Testis (tissue), 2 donors: ENCODE measurements around the gene DHX34.
"Not testable (repeated sequence)": the region's sequence is repeated elsewhere in the genome, so short reads cannot be mapped to it uniquely, and the experiment has no call there.

Experiments used
- POLR2A ChIP-seq: fragments of 450-650 bp; IDR thresholded peaks from one replicate; pipeline ENCODE4 v1.6.1; 2017; ENCODE audit warnings: antibody characterized with exemption, mild to moderate bottlenecking, moderate library complexity
- TF ChIP-seq, protein P1 (sequence below), 3 experiments: fragments of 450-650 bp in 2 of 3; fragments of 200-600 bp in 1 of 3; sonication (generic) in 1 of 3; IDR thresholded peaks; one replicate each; pipeline ENCODE4 v1.5.1; 2016 to 2019; ENCODE audit warnings: antibody characterized with exemption in 3 of 3, mild to moderate bottlenecking in 2 of 3, moderate library complexity in 1 of 3

DNA sequence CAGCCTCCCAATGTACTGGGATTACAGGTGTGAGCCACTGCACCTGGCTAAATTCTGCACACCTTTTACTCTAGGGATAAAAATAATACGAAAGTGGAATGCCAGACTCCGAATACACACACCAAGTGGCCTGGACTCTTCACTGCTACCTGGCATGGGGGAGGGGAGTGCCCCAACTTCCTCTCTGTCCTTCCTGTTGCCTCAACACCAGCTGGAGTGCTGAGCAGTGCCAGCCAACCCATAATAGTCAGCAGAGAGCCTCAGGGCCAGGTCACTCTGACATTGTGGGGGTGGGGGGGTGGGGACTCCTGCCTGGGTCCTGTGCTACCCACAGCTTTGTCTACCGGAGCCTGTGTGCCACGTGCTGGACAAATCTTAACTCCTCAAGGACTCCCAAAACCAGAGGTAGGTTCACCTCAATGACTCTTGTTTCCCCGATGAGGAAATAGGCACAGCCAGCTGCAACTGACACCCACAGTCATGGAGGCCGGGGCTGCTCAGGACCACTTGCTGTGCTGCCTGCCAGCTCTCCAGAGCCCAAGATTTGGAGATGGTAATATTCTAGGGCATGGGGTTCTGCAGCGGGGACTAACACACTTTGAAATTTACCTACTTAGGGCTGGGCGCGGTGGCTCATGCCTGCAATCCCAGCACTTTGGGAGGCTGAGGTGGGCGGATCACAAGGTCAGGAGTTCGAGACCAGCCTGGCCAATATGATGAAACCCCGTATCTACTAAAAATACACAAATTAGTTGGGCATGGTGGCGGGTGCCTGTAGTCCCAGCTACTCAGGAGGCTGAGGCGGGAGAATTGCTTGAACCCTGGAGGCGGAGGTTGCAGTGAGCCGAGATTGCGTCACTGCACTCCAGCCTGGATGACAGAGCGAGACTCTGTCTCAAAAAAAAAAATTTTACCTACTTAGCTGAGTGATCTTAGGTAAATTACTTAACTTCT lies 12.1 kb upstream of the DHX34 start:
- TF ChIP-seq, protein P1, sequence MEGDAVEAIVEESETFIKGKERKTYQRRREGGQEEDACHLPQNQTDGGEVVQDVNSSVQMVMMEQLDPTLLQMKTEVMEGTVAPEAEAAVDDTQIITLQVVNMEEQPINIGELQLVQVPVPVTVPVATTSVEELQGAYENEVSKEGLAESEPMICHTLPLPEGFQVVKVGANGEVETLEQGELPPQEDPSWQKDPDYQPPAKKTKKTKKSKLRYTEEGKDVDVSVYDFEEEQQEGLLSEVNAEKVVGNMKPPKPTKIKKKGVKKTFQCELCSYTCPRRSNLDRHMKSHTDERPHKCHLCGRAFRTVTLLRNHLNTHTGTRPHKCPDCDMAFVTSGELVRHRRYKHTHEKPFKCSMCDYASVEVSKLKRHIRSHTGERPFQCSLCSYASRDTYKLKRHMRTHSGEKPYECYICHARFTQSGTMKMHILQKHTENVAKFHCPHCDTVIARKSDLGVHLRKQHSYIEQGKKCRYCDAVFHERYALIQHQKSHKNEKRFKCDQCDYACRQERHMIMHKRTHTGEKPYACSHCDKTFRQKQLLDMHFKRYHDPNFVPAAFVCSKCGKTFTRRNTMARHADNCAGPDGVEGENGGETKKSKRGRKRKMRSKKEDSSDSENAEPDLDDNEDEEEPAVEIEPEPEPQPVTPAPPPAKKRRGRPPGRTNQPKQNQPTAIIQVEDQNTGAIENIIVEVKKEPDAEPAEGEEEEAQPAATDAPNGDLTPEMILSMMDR (IDR thresholded peaks at IDR 0.05): not testable (repeated sequence)
- not testable (repeated sequence) for TF ChIP-seq POLR2A
